Measurements from ENCODE around the gene DDOST.

Gene DDOST

DNA sequence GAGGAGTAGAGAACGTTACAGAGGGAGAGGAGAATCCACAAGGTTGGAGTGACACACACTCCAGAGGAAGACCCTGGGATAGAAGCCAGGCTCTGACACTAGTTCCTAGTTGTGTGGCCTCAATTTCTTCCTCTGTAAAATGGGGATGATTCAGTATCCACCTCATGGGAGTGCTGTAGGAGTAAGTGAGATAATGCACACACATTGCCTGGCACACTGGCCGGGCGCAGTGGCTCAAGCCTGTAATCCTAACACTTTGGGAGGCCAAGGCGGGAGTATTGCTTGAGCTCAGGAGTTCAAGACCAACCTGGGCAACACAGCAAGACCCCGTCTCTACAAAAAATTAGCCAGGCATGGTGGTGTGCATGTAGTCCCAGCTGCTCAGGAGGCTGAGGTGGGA, 47.7 kb upstream of the DDOST start:
- Histone ChIP-seq H3F3A (ENCODE audit: insufficient read depth) (no peaks in the 10 kb centered on the region), H4K20me1 (ENCODE audit: low read depth, low read length) (no peaks in the 10 kb centered on the region), H3K9me2 (replicated peaks; ENCODE audit: insufficient read depth, low read length) (no peaks in the 10 kb centered on the region), H2AFZ (ENCODE audit: low read depth, low read length, severe bottlenecking) (no peak overlapping the region), H3K27ac (ENCODE audit: low read depth, low read length) (no peak overlapping the region), H3K27me3 (ENCODE audit: low read length) (no peaks in the 10 kb centered on the region), H3K9me3 (ENCODE audit: insufficient read depth, low read length) (no peaks in the 10 kb centered on the region), H3K4me3 (ENCODE audit: insufficient read depth, low read length, poor library complexity, severe bottlenecking) (no peak overlapping the region), H3K36me3 (ENCODE audit: low read length) (no peaks in the 10 kb centered on the region), H3K79me2 (ENCODE audit: insufficient read depth, low read length) (no peaks in the 10 kb centered on the region), H3K9ac (ENCODE audit: low read length) (no peak overlapping the region), H3K4me2 (ENCODE audit: low read depth, low read length, poor library complexity, severe bottlenecking) (no peak overlapping the region)
- TF ChIP-seq, protein P1, sequence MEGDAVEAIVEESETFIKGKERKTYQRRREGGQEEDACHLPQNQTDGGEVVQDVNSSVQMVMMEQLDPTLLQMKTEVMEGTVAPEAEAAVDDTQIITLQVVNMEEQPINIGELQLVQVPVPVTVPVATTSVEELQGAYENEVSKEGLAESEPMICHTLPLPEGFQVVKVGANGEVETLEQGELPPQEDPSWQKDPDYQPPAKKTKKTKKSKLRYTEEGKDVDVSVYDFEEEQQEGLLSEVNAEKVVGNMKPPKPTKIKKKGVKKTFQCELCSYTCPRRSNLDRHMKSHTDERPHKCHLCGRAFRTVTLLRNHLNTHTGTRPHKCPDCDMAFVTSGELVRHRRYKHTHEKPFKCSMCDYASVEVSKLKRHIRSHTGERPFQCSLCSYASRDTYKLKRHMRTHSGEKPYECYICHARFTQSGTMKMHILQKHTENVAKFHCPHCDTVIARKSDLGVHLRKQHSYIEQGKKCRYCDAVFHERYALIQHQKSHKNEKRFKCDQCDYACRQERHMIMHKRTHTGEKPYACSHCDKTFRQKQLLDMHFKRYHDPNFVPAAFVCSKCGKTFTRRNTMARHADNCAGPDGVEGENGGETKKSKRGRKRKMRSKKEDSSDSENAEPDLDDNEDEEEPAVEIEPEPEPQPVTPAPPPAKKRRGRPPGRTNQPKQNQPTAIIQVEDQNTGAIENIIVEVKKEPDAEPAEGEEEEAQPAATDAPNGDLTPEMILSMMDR (IDR thresholded peaks at IDR 0.05; ENCODE audit: insufficient read depth, low read length, poor library complexity, severe bottlenecking): no peak
- no peak for TF ChIP-seq EZH2phosphoT487 (conservative IDR thresholded peaks at IDR 0.05; ENCODE audit: low read length)

DNA sequence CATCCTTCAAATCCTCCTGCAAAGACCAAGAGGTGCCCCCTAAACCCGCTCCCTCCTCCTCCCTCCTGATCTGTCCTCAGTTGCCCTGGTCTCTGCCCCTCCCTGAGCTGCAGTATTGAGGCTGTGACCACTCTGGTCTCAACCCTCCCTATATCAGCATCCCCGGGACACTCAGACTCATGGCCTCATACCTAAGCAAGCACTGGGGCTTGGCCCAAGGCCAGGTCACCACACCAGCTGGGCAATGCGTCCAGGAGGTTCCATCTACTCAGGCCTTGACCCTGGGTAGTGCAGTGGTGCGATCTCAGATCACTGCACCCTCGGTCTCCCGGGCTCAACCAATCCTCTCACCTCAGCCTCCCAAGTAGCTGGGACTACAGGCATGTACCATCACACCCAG, 46.9 kb upstream of the DDOST start:
- no peaks in the 10 kb centered on the region for H3F3A ChIP-seq (ENCODE audit: insufficient read depth)
- no peaks in the 10 kb centered on the region for H3K9me3 ChIP-seq (ENCODE audit: insufficient read depth, low read length)
- no peaks in the 10 kb centered on the region for H3K27me3 ChIP-seq (ENCODE audit: low read length)
- H3K79me2 ChIP-seq (ENCODE audit: insufficient read depth, low read length): no peaks in the 10 kb centered on the region
- no peak for TF ChIP-seq EZH2phosphoT487 (conservative IDR thresholded peaks at IDR 0.05; ENCODE audit: low read length)
- TF ChIP-seq, protein P1 (IDR thresholded peaks at IDR 0.05; ENCODE audit: insufficient read depth, low read length, poor library complexity, severe bottlenecking): no peak
- H2AFZ ChIP-seq (ENCODE audit: low read depth, low read length, severe bottlenecking): no peak overlapping the region
- H3K4me2 ChIP-seq (ENCODE audit: low read depth, low read length, poor library complexity, severe bottlenecking): no peak overlapping the region
- no peak overlapping the region for H3K4me3 ChIP-seq (ENCODE audit: insufficient read depth, low read length, poor library complexity, severe bottlenecking)
- no peaks in the 10 kb centered on the region for H4K20me1 ChIP-seq (ENCODE audit: low read depth, low read length)
- H3K9ac ChIP-seq (ENCODE audit: low read length): no peak overlapping the region
- H3K27ac ChIP-seq (ENCODE audit: low read depth, low read length): no peak overlapping the region
- no peaks in the 10 kb centered on the region for H3K9me2 ChIP-seq (replicated peaks; ENCODE audit: insufficient read depth, low read length)
- H3K36me3 ChIP-seq (ENCODE audit: low read length): no peaks in the 10 kb centered on the region

DNA sequence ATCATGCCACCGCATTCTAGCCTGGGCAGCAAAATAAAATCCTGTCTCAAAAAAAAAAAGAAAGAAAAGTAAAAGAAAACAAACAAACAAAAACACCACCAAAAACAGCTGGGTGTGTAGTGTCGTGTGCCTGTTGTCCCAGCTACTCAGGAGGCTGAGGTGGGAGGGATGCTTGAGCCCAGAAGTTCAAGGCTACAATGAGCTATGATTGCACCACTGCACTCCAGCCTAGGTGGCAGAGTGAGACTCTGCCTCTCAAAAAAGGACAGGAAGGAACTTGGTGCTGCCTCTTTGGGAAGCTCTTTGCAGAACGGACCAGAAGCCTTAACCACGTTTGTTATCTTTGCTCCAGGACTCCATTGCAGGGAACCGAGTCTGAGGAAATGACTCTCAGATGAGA, 45.7 kb upstream of the DDOST start:
- no peak overlapping the region for H3K9ac ChIP-seq (ENCODE audit: low read length)
- no peaks in the 10 kb centered on the region for H3K9me2 ChIP-seq (replicated peaks; ENCODE audit: insufficient read depth, low read length)
- no peaks in the 10 kb centered on the region for H3F3A ChIP-seq (ENCODE audit: insufficient read depth)
- no peak overlapping the region for H2AFZ ChIP-seq (ENCODE audit: low read depth, low read length, severe bottlenecking)
- no peaks in the 10 kb centered on the region for H4K20me1 ChIP-seq (ENCODE audit: low read depth, low read length)
- no peak overlapping the region for H3K4me2 ChIP-seq (ENCODE audit: low read depth, low read length, poor library complexity, severe bottlenecking)
- no peaks in the 10 kb centered on the region for H3K36me3 ChIP-seq (ENCODE audit: low read length)
- H3K27ac ChIP-seq (ENCODE audit: low read depth, low read length): no peak overlapping the region
- no peaks in the 10 kb centered on the region for H3K9me3 ChIP-seq (ENCODE audit: insufficient read depth, low read length)
- no peak for TF ChIP-seq EZH2phosphoT487 (conservative IDR thresholded peaks at IDR 0.05; ENCODE audit: low read length)
- TF ChIP-seq, protein P1 (IDR thresholded peaks at IDR 0.05; ENCODE audit: insufficient read depth, low read length, poor library complexity, severe bottlenecking): no peak
- no peaks in the 10 kb centered on the region for H3K27me3 ChIP-seq (ENCODE audit: low read length)
- no peak overlapping the region for H3K4me3 ChIP-seq (ENCODE audit: insufficient read depth, low read length, poor library complexity, severe bottlenecking)
- no peaks in the 10 kb centered on the region for H3K79me2 ChIP-seq (ENCODE audit: insufficient read depth, low read length)

Measured in SU-DHL-6 (cell line).